Left forelimb (tissue), 1 donor: ENCODE measurements around the gene MISP3.

Experiments
- DNase-seq: peaks from one replicate; pipeline ENCODE4 v3.0.0-alpha.2; 2018; ENCODE audit warnings: low spot score

Gene MISP3

GRCh38 chr19:14080887-14081796 is 8.6 kb downstream of the MISP3 start:
- DNase-seq, result peak; percentile 98

DNA sequence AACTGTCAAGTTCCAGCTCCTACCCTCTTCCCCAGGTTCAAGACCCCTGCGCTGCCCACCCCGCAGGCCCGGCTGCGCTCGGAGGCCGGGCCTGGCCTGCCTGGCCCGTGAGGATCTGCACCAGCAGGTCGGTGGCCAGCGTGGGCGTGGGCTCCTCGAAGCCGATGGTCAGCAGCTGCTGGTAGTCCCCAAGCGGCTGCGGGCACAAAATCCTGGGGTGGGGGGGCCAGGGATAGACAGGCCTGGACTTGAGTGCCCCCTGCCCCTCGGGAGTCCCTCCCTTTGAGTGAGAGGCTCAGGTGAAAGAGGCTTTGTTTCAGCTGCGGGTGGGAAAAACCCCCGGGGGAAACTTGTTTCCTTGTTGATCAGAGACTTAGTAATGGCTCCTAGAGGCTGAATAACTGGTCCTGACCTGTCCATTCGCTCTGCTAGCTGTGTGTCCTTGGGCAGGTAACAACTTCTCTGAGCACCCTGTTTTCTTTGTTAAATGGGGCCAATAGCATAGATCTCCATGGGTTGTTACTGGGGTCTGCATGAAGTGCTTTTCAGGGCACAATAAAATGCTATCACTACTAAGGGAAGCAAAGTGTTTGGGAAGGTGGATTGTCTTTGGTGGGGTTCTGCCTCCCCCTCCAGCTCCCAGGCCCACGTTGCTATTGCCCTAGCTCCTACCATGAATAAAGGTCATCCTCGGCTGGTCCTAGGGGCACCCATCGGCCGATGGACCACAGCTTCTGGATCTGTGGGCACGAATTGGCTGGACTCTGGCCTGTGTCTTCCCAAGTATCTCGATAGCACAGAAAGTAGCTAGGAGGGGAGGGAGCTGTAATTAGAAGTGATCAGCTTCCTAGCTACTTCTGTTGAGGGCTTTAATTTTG is 9.4 kb downstream of the MISP3 start:
- DNase-seq, result no peak

DNA sequence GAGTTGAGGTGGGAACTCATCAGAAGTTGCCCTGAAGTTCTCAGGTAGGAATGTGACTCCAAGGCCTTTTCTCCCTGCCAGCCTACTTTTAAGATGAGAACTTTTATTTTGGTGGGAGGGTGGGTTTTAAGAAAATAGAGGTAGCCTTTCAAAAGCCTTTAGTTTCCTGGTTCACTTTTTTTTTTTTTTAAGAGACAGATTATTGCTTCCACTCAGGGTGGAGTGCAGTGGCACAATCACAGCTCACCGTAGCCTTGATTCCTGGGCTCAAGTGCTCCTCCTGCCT is 10.0 kb downstream of the MISP3 start:
- no peak for DNase-seq

DNA sequence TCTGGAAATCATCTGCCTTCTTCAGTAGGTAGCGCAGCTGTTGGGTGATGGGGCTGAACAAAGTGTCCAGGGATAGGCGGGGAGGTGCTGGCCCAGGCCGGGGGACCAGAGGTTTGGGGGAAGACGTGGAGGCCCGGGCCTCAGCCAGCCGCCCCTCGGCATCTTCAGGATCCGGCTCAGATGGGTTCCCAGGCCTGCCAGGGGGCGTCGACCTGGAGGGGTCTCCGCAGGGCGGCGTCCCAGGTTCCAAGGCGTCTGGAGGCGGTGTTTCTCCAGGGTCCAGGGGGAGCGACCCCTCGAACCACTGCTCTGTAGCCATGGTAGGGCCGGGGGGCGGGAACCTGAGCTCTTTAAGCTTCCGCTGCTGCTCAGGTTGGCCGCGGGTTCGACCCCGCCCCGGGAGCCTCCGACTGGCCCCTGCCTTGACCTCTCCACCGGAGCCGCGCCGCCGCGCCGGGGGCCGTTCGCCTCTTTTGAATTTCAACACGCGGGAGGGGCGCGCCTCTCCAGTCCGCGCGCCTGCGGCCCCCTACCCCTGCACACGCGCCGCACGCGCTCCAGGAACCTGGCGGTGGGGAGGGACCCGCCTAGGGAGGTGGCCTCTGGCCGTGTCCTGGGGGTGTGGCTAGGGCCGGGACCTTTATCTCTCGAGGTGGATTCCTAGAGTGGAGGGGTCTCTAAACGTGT is 12.9 kb downstream of the MISP3 start, which contains the start of gene C19orf67:
Gene C19orf67, minus strand, starts transcription at position 475 of the 687 bp plus-strand sequence. Its CDS starts 156 bp downstream, at position 319.
- DNase-seq, result no peak

GRCh38 chr19:14086098-14086497 is 13.5 kb downstream of the MISP3 start:
- no peak for DNase-seq

GRCh38 chr19:14088634-14089411 is 16.2 kb downstream of the MISP3 start:
- DNase-seq, result no peak

DNA sequence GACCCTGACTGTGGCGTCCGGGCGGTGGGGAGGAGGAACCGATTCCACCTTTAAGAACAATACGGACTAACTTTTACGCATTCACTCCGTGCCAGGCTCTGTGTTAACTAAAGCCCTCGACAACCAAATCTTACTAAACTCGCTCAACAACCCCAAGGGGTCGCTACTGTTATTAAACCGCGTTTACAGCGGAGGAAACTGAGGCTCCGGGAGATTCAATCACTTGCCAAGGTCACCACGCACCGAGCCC is 16.8 kb downstream of the MISP3 start:
- DNase-seq, result no peak

GRCh38 chr19:14089662-14090508 is 17.3 kb downstream of the MISP3 start:
- DNase-seq, result no peak

GRCh38 chr19:14090509-14091080 is 18.0 kb downstream of the MISP3 start, which contains the start of gene SAMD1:
SAMD1 (minus strand) TSS chr19:14090751.
- peak; percentile 93 for DNase-seq

- peak; percentile 82 for DNase-seq
These were observed 18.7 kb downstream of the MISP3 start for GRCh38 chr19:14091081-14091812.

- DNase-seq, result no peak
These were observed 19.4 kb downstream of the MISP3 start for GRCh38 chr19:14091813-14092462.

GRCh38 chr19:14093117-14093823 is 20.7 kb downstream of the MISP3 start:
- DNase-seq, result no peak

GRCh38 chr19:14094854-14095253 is 22.3 kb downstream of the MISP3 start:
- DNase-seq, result no peak

DNA sequence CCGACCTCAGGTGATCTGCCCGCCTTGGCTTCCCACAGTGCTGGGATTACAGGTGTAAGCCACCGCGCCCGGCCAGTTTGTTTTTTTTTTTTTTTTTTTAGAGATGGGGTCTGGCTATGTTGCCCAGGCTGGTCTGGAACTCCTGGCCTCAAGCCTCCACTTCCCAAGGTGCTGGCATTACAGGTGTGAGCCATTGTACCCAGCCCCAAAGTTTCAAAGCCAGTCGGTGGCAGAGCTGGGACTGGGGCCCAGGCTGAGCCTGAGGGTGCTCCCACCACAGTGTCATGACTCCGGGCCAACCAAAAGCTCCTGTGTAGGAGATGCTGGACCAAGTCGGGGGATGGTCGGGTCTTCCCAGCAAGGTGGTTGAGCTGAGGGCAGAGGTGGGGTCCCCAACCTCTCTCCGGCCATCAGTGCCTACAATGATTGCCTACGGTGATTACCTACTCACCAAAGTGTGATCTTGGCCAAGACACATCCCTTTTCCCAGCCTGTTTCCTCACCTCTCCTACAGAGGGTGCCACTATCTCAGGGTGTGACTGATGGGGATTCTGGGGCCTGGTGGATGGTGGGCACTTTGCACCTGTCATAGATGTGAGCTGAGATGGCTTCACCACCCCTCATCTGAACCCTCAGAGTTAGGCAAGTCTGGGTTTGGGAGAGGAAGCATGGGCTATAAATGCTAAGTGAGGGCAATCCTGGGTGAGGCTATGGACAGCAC is 23.8 kb downstream of the MISP3 start:
- DNase-seq, result no peak

GRCh38 chr19:14097532-14098151 is 25.1 kb downstream of the MISP3 start:
- no peak for DNase-seq

GRCh38 chr19:14101003-14101545 is 28.5 kb downstream of the MISP3 start:
- no peak for DNase-seq

- no peak for DNase-seq
These were observed 29.6 kb downstream of the MISP3 start for GRCh38 chr19:14102102-14102696.
